HepG2 (cell line): ENCODE measurements around the gene CREBZF. TPM values are rescaled to one million over a fixed set of nuclear protein-coding genes. Genes with fewer than 3 reads are reported as not detected.

Experiments used
- AFF4 ChIP-seq: sonication (generic); formaldehyde crosslinking; IDR thresholded peaks from 2 replicates; pipeline ENCODE4 v1.4.0; 2020; ENCODE audit warnings: missing genetic modification reagents
- FOXO1 ChIP-seq: sonication (generic); formaldehyde crosslinking; IDR thresholded peaks from 2 replicates; pipeline ENCODE4 v1.4.0; 2020; ENCODE audit warnings: missing genetic modification reagents
- FUBP1 ChIP-seq: sonication (generic); formaldehyde crosslinking; IDR thresholded peaks from 2 replicates; pipeline ENCODE4 v1.5.1; 2020; ENCODE audit warnings: missing genetic modification reagents, mild to moderate bottlenecking, borderline replicate concordance
- PHF8 ChIP-seq: sonication (generic); formaldehyde crosslinking; IDR thresholded peaks from 2 replicates; pipeline ENCODE4 v1.5.0; 2020; ENCODE audit warnings: missing genetic modification reagents
- SIX1 ChIP-seq: sonication (generic); formaldehyde crosslinking; IDR thresholded peaks from 2 replicates; pipeline ENCODE4 v1.4.0; 2020; ENCODE audit warnings: missing genetic modification reagents, borderline replicate concordance
- SMYD3 ChIP-seq: sonication (generic); formaldehyde crosslinking; IDR thresholded peaks from 2 replicates; pipeline ENCODE4 v1.8.1; 2023; ENCODE audit warnings: mild to moderate bottlenecking, missing genetic modification reagents
- TERF1 ChIP-seq: sonication (generic); formaldehyde crosslinking; IDR thresholded peaks from 2 replicates; pipeline ENCODE4 v1.8.0; 2022; ENCODE audit warnings: mild to moderate bottlenecking, missing genetic modification reagents, moderate library complexity
- ZBTB4 ChIP-seq: sonication (generic); formaldehyde crosslinking; IDR thresholded peaks from 2 replicates; pipeline ENCODE4 v1.4.0; 2020; ENCODE audit warnings: missing genetic modification reagents, mild to moderate bottlenecking, borderline replicate concordance
- ZNF512B ChIP-seq: sonication (generic); formaldehyde crosslinking; IDR thresholded peaks from 2 replicates; pipeline ENCODE4 v1.5.1; 2020; ENCODE audit warnings: missing genetic modification reagents, mild to moderate bottlenecking, borderline replicate concordance
- ZNF710 ChIP-seq: sonication (generic); formaldehyde crosslinking; IDR thresholded peaks from 2 replicates; pipeline ENCODE4 v1.5.0; 2020; ENCODE audit warnings: mild to moderate bottlenecking, missing genetic modification reagents, borderline replicate concordance
- ZNF839 ChIP-seq: sonication (generic); formaldehyde crosslinking; IDR thresholded peaks from 2 replicates; pipeline ENCODE4 v1.4.0; 2020; ENCODE audit warnings: missing genetic modification reagents, mild to moderate bottlenecking, borderline replicate concordance
- polyA plus RNA-seq, 8 experiments: library from polyadenylated mRNA; depleted of rRNA in 3 of 8; stranded (reverse) in 7 of 8; unstranded in 1 of 8; fragments of >200 nt; fragmentation: Illumina TruSeq in 4 of 8; extraction: Trizol in 4 of 8; gene quantifications; 2 replicates each; pipeline versions ENCODE4 v1.2.1 to v1.2.3, GENCODE V29; 2011 to 2016; ENCODE audit warnings: low read depth in 4 of 8, missing spikeins in 1 of 8, mixed read lengths in 1 of 8; ENCODE audit not compliant: insufficient read depth in 1 of 8
- total RNA-seq, 5 experiments: library from RNA; depleted of rRNA; stranded (reverse); fragments of >200 nt; fragmentation: Illumina TruSeq; extraction: Trizol; gene quantifications; 2 replicates each; pipeline ENCODE4 v1.2.3, GENCODE V29; 2016; ENCODE audit warnings: low read depth in 1 of 5

Gene CREBZF
- total and polyA plus RNA-seq, 2 of the 13 experiments (the other 11 are each of a cell fraction or from before 2014, with no cell fraction given): 30.6 to 43.1 TPM

GRCh38 chr11:85663753-85664614 is 945 bp downstream of the CREBZF start (continued):
- TF ChIP-seq TERF1 (CRISPR knock-in tag): no peak
- TF ChIP-seq AFF4 (CRISPR knock-in tag): no peak
- TF ChIP-seq ZNF512B: no peak
- TF ChIP-seq FUBP1 (CRISPR knock-in tag): no peak
- no peak for TF ChIP-seq SIX1 (CRISPR knock-in tag)
- TF ChIP-seq SMYD3: no peak; the same call in 1 of the 2 replicates
- no peak for TF ChIP-seq ZNF839 (CRISPR knock-in tag)
- no peak for TF ChIP-seq FOXO1 (CRISPR knock-in tag)
- TF ChIP-seq ZBTB4 (CRISPR knock-in tag): no peak
- TF ChIP-seq ZNF710 (CRISPR knock-in tag): no peak
- TF ChIP-seq PHF8: no peak
